Measurements from ENCODE around the gene TUBB1.

- TF ChIP-seq GATA3 (IDR thresholded peaks at IDR 0.05; ENCODE audit: low read depth, low read length) (no peak), GATA2 (IDR thresholded peaks at IDR 0.05; ENCODE audit: low read depth, low read length) (no peak)
Observed at GRCh38 chr20:58985656-58986055, 33.6 kb upstream of the TUBB1 start.

Measured in SH-SY5Y (cell line).